HCT116 (cell line): ENCODE measurements around the gene SRP68. TPM values are rescaled to one million over a fixed set of nuclear protein-coding genes. Genes with fewer than 3 reads are reported as not detected.

Experiments used
- ATAC-seq: fragments of 200-7000 bp; cut with Tn5 transposase; 2 replicates; pipeline ENCODE4 v1.9.1; 2020; ENCODE audit warnings: mild to moderate bottlenecking, moderate library complexity
- BruUV-seq: library from RNA; stranded (reverse); fragments of 400-500 nt; replicated peaks from 2 replicates; lab custom pipeline; 2021; lab: Mats Ljungman, UMichigan
- CTCF ChIA-PET: fragments of 300-600 bp; sonication (Branson Sonifier 250); formaldehyde crosslinking; loops from one replicate; lab custom pipeline; 2021; ENCODE audit warnings: antibody characterized with exemption; lab: Charles Lee
- POLR2A ChIA-PET: fragments of 300-600, 350-600 bp; sonication (Branson Sonifier 250); formaldehyde crosslinking; loops from one replicate; lab custom pipeline; 2021; ENCODE audit warnings: antibody characterized with exemption; lab: Charles Lee
- RAD21 ChIA-PET, 2 experiments: fragments of 300-600 bp; sonication (Branson Sonifier 250); formaldehyde crosslinking; loops; one replicate each; lab custom pipeline; 2023; ENCODE audit warnings: low total read pairs in 2 of 2; ENCODE audit not compliant: uncharacterized antibody in 2 of 2, unreplicated experiment in 2 of 2, low non-redundant PET in 1 of 2; lab: Charles Lee
- DNase-seq: peaks from one replicate; pipeline ENCODE4 v3.0.0-alpha.2; 2010; ENCODE audit warnings: low read depth, low spot score
- H2AFZ ChIP-seq: fragments of 200-600 bp; shearing (Covaris generic), sonication (generic); 2 replicates; pipeline ENCODE4 v1.6.1; 2017; ENCODE audit warnings: low read depth, mixed run types, mixed read lengths, antibody characterized with exemption, low read length; ENCODE audit not compliant: poor library complexity, severe bottlenecking
- H3K27ac ChIP-seq: 2 replicates; pipeline ENCODE4 v1.5.1; 2012; ENCODE audit warnings: low read depth, low read length
- H3K27me3 ChIP-seq: fragments of 200-600 bp; sonication (generic); 2 replicates; pipeline ENCODE4 v1.6.1; 2016; ENCODE audit warnings: mixed run types, low read length, mixed read lengths; ENCODE audit not compliant: insufficient read depth
- H3K36me3 ChIP-seq, 2 experiments: fragments of 200-500 bp in 1 of 2; fragments of 200-600 bp in 1 of 2; sonication (Bioruptor generic) in 1 of 2; sonication (generic) in 1 of 2; 2 replicates each; pipeline versions ENCODE4 v1.5.1 to v1.6.1; 2014 to 2016; ENCODE audit warnings: low read length in 2 of 2, inconsistent platforms in 1 of 2, mixed read lengths in 1 of 2, mixed run types in 1 of 2; ENCODE audit not compliant: insufficient read depth in 2 of 2, control insufficient read depth in 1 of 2
- H3K4me1 ChIP-seq, 2 experiments: fragments of 200-600 bp in 1 of 2; sonication (generic) in 1 of 2; 2 replicates each; pipeline versions ENCODE4 v1.5.1 to v1.6.1; 2012 to 2017; ENCODE audit warnings: low read length in 2 of 2, inconsistent platforms in 1 of 2, mild to moderate bottlenecking in 1 of 2, mixed read lengths in 1 of 2, mixed run types in 1 of 2, moderate library complexity in 1 of 2; ENCODE audit not compliant: insufficient read depth in 2 of 2, control insufficient read depth in 1 of 2
- H3K4me2 ChIP-seq: fragments of 200-600 bp; sonication (generic); 2 replicates; pipeline ENCODE4 v1.6.1; 2017; ENCODE audit warnings: mixed run types, low read length, mixed read lengths
- H3K4me3 ChIP-seq, 2 experiments: fragments of 200-600 bp in 1 of 2; sonication (generic) in 1 of 2; replicated peaks in 1 of 2; 2 replicates each; pipeline ENCODE4 v1.5.1; 2011 to 2016; ENCODE audit warnings: low read length in 2 of 2, control low read depth in 1 of 2, low read depth in 1 of 2, mild to moderate bottlenecking in 1 of 2, mixed read lengths in 1 of 2, mixed run types in 1 of 2
- H3K79me2 ChIP-seq: fragments of 200-600 bp; sonication (generic); 2 replicates; pipeline ENCODE4 v1.6.1; 2017; ENCODE audit warnings: mild to moderate bottlenecking, mixed run types, low read length, moderate library complexity, mixed read lengths; ENCODE audit not compliant: insufficient read depth
- H3K9ac ChIP-seq: fragments of 200-600 bp; sonication (generic); 2 replicates; pipeline ENCODE4 v1.6.1; 2016; ENCODE audit warnings: low read length, mixed read lengths
- H3K9me2 ChIP-seq: fragments of 200-600 bp; sonication (generic), shearing (Covaris generic); 2 replicates; pipeline ENCODE4 v1.6.1; 2017; ENCODE audit warnings: mixed run types, mild to moderate bottlenecking, moderate library complexity; ENCODE audit not compliant: insufficient read depth
- H3K9me3 ChIP-seq, 2 experiments: fragments of 200-500 bp in 1 of 2; fragments of 200-600 bp in 1 of 2; sonication (Bioruptor generic) in 1 of 2; sonication (generic) in 1 of 2; 2 replicates each; pipeline ENCODE4 v1.6.1; 2014 to 2017; ENCODE audit warnings: low read length in 2 of 2, mixed read lengths in 2 of 2, inconsistent platforms in 1 of 2, low read depth in 1 of 2, mild to moderate bottlenecking in 1 of 2, mixed run types in 1 of 2, moderate library complexity in 1 of 2; ENCODE audit not compliant: control insufficient read depth in 1 of 2, insufficient read depth in 1 of 2
- H4K20me1 ChIP-seq: fragments of 200-600 bp; sonication (generic), shearing (Covaris generic); 2 replicates; pipeline ENCODE4 v1.6.1; 2017; ENCODE audit warnings: mixed run types, mild to moderate bottlenecking, moderate library complexity; ENCODE audit not compliant: insufficient read depth
- ATF3 ChIP-seq: IDR thresholded peaks from 2 replicates; pipeline ENCODE4 v1.6.1; 2012
- EGR1 ChIP-seq: IDR thresholded peaks from 2 replicates; pipeline ENCODE4 v1.6.1; 2012; ENCODE audit warnings: low read depth
- EZH2 ChIP-seq: fragments of 200-600 bp; sonication (generic); IDR thresholded peaks from 2 replicates; pipeline ENCODE4 v1.6.1; 2017; ENCODE audit warnings: antibody characterized with exemption, mixed run types
- EZH2phosphoT487 ChIP-seq: fragments of 200-600 bp; IDR thresholded peaks from 2 replicates; pipeline ENCODE4 v1.6.1; 2018; ENCODE audit warnings: antibody characterized with exemption, borderline replicate concordance
- JUND ChIP-seq: IDR thresholded peaks from 2 replicates; pipeline ENCODE4 v1.6.1; 2012
- TCF7L2 ChIP-seq: IDR thresholded peaks from 2 replicates; pipeline ENCODE4 v1.7.0; 2011; ENCODE audit warnings: borderline replicate concordance, inconsistent platforms; ENCODE audit not compliant: insufficient read depth, insufficient read length; ENCODE audit errors: extremely low read depth
- ZNF274 ChIP-seq: fragments of 200-500 bp; sonication (Bioruptor generic); IDR thresholded peaks from 2 replicates; pipeline ENCODE4 v1.6.1; 2014; ENCODE audit warnings: mild to moderate bottlenecking, low read depth, low read length, inconsistent platforms
- intact Hi-C: fragments of 100-400 bp; cut with micrococcal nuclease; formaldehyde crosslinking; loops from 2 replicates; pipeline ENCODE4 v1.10.0; 2022
- total RNA-seq: library from RNA; stranded (reverse); gene quantifications from one replicate; pipeline ENCODE4 v1.2.1, GENCODE V29; 2021; ENCODE audit not compliant: unreplicated experiment

The SRP68 gene
- total RNA-seq, 1 experiment from 2014 or later = 152 TPM

DNA sequence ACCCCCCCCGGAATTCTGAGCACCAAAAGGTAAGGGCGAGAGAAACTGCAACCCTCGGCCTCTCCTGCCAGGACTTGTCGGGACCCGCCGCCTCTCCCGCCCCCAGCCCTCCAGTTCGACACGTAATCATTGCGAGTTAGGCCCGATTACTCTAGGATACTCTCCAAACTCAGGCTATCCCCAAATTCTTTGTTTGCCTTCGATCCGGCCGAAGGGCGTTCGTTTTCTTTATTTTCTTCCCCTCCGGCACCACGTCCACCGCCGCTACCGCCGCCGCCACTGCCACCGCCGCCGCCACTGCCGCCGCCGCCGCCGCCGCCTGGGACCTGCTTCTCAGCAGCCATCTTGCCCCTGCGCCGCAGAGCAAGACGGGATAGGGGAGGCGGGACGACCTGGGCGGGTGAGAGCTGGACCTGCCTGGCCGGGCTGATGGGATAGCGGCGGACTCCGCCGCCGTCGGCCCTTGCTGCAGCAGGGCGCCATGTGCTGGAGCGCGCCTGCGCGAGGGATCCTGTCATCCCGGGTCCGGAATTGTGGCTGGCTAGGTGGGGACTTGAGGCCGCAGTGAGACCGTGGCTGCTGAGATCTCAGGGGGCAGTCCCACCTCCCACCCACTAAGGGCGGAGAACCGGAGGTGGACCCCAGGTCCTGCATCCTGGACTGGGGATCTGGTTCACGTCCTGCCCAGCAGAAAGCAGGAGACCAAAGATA lies at the start of gene SRP68 (continued):
- TF ChIP-seq ZNF274 = no peak
- no peak for TF ChIP-seq EZH2phosphoT487
- no peak for TF ChIP-seq EZH2
- no peak for TF ChIP-seq JUND
- no peak for TF ChIP-seq EGR1
- no peak for TF ChIP-seq ATF3
- TF ChIP-seq, all 23 proteins: peak for 9

GRCh38 chr17:76121932-76122430 lies 49.7 kb upstream of the SRP68 start:
- RAD21 ChIA-PET = interaction anchor here (0.7 to 1.3 kb wide), 8 partner anchors 11 to 522 kb away, joined by 3 to 12 read pairs (median 6); partner anchors contain the start of gene ST6GALNAC1 (in 1 of the 2)
- H3K27me3 ChIP-seq = no peaks in the 10 kb centered on the region
- BruUV-seq = no TSS peak
- no peaks in the 10 kb centered on the region for H3K79me2 ChIP-seq
- no peak overlapping the region for H2AFZ ChIP-seq
- H4K20me1 ChIP-seq = no peaks in the 10 kb centered on the region
- H3K4me1 ChIP-seq = peaks cover 0 to 15% of the 10 kb centered on the region in 2 experiments; a peak in 2 of 4 replicates
- intact Hi-C loops = loop anchor here (1.0 kb wide), 2 partner anchors 60 to 157 kb away; no protein-coding TSS in a partner anchor
- H3K36me3 ChIP-seq = no peaks in the 10 kb centered on the region
- no peaks in the 10 kb centered on the region for H3K9me2 ChIP-seq
- H3K27ac ChIP-seq = peak overlapping the region; percentile 47; the same call in 1 of the 2 replicates
- POLR2A ChIA-PET = interaction anchor here (1.0 kb wide), 2 partner anchors 141 to 157 kb away, joined by 3 to 5 read pairs; no protein-coding TSS in a partner anchor
- ATAC-seq = no peak
- CTCF ChIA-PET = interaction anchor here (0.5 to 10.0 kb wide), 15 partner anchors 8 to 175 kb away, joined by 3 to 132 read pairs (median 4); no protein-coding TSS in a partner anchor
- H3K4me3 ChIP-seq = no peak overlapping the region
- no peaks in the 10 kb centered on the region for H3K9me3 ChIP-seq
- H3K9ac ChIP-seq = peak overlapping the region; percentile 37; the same call in 1 of the 2 replicates
- H3K4me2 ChIP-seq = peak overlapping the region; percentile 72; the same call in 1 of the 2 replicates
- no peak for TF ChIP-seq EZH2phosphoT487
- TF ChIP-seq EGR1 = no peak
- no peak for TF ChIP-seq TCF7L2
- no peak for DNase-seq
